ENCODE measurements around the gene SH3TC1. TPM values are rescaled to one million over a fixed set of nuclear protein-coding genes. Genes with fewer than 3 reads are reported as not detected.
A peak's percentile ranks its signal among the peaks of the same experiment; 100 is the strongest.

The SH3TC1 gene
- total and polyA plus RNA-seq, 2 of the 8 experiments (the other 6 are each of a cell fraction or from before 2014, with no cell fraction given), result 0.15 TPM; not detected in 1

- Histone ChIP-seq H3K4me1 (replicated peaks in 1 of 4; ENCODE audit: control insufficient read depth in 3 of 4, insufficient read depth in 4 of 4, low read length in 3 of 4) (peaks cover 0 to 2% (median 0%) of the 10 kb centered on the region in 4 experiments; a peak in 3 of 7 replicates), H3K79me1 (ENCODE audit: low read depth, low read length) (no peaks in the 10 kb centered on the region), H3K36me3 (ENCODE audit: control insufficient read depth in 2 of 4, insufficient read depth in 4 of 4, low read length in 3 of 4) (no peaks in the 10 kb centered on the region), H2BK15ac (ENCODE audit: low read length) (no peak overlapping the region), H2BK120ac (replicated peaks; ENCODE audit: low read depth, low read length) (no peak overlapping the region), H3K4ac (replicated peaks; ENCODE audit: insufficient read length, low read depth, low read length) (no peak overlapping the region), H4K20me1 (replicated peaks in 1 of 2; ENCODE audit: control insufficient read depth in 1 of 2, insufficient read depth in 2 of 2, low read length in 2 of 2) (peaks cover 0 to 1% of the 10 kb centered on the region in 2 experiments), H3K79me2 (ENCODE audit: control insufficient read depth in 1 of 2, insufficient read depth in 2 of 2, low read length in 2 of 2) (no peaks in the 10 kb centered on the region), H2BK12ac (ENCODE audit: low read depth, low read length) (no peak overlapping the region), H2BK5ac (ENCODE audit: low read depth, low read length) (0 out of 2 replicates have a peak overlapping the region, but pooled peaks have one; percentile 24), H3K23ac (ENCODE audit: insufficient read length) (no peak overlapping the region), H3K4me2 (ENCODE audit: insufficient read depth in 1 of 2, low read depth in 2 of 2, low read length in 2 of 2) (no peak overlapping the region), H3K56ac (replicated peaks; ENCODE audit: insufficient read length, low read depth, low read length) (no peak overlapping the region), H4K5ac (ENCODE audit: insufficient read length, low read depth, low read length) (no peak overlapping the region), H3K4me3 (ENCODE audit: extremely low read depth in 1 of 4, insufficient read depth in 2 of 4, low read depth in 3 of 4, low read length in 4 of 4) (no peak overlapping the region), H3K18ac (ENCODE audit: extremely low read depth, low read length) (no peak overlapping the region), H3K9me3 (ENCODE audit: insufficient read depth in 2 of 2, low read depth in 1 of 2, low read length in 1 of 2) (no peaks in the 10 kb centered on the region), H3K9ac (replicated peaks in 1 of 4; ENCODE audit: extremely low read depth in 1 of 4, low read depth in 3 of 4, low read length in 3 of 4) (no peak overlapping the region), H2BK20ac (ENCODE audit: low read length) (no peak overlapping the region), H3K23me2 (ENCODE audit: low read depth, low read length) (peaks cover 4% of the 10 kb centered on the region; the same call in 1 of the 2 replicates), H2AK5ac (ENCODE audit: low read depth, low read length) (0 out of 2 replicates have a peak overlapping the region, but pooled peaks have one; percentile 13), H3K27ac (ENCODE audit: low read depth, low read length) (no peak overlapping the region), H4K91ac (replicated peaks; ENCODE audit: insufficient read length, low read length) (no peak overlapping the region), H4K8ac (ENCODE audit: extremely low read depth, insufficient read depth, low read length) (no peak overlapping the region; the same call in none of the 2 replicates), H3K27me3 (replicated peaks in 1 of 4; ENCODE audit: control insufficient read depth in 3 of 4, extremely low read depth in 1 of 4, insufficient read depth in 3 of 4, low read length in 3 of 4) (peaks cover 7 to 28% (median 20%) of the 10 kb centered on the region in 4 experiments; a peak in 6 of 7 replicates), H3K14ac (ENCODE audit: insufficient read length) (no peak overlapping the region), H2AFZ (ENCODE audit: low read length) (no peak overlapping the region)
- ChIA-PET CTCF (ENCODE audit: partially characterized antibody) (interaction anchor here (0.5 to 1.8 kb wide), 5 partner anchors 31 to 198 kb away, joined by 3 to 6 read pairs (median 4); no protein-coding TSS in a partner anchor), POLR2A (ENCODE audit: partially characterized antibody) (no interaction called here)
- DNase-seq (ENCODE audit: low read depth in 1 of 2, low spot score in 2 of 2) (no peak), FAIRE-seq (no peak)
- WGBS, 2 experiments (ENCODE audit: extremely low coverage in 1 of 2, insufficient coverage in 1 of 2, insufficient read length in 1 of 2, insufficient replicate concordance in 2 of 2, low coverage in 1 of 2, low lambda C conversion rate in 2 of 2, missing lambda C conversion rate in 1 of 2), result 86% methylated on average over 30 of the region's 30 CpGs; no CpG with 5 or more reads in 1 of the 2 experiments
- TF ChIP-seq TAF7 (optimal IDR thresholded peaks at IDR 0.05; ENCODE audit: borderline replicate concordance, low read depth, low read length) (no peak), RNF2 (IDR thresholded peaks at IDR 0.05; ENCODE audit: borderline replicate concordance, low read depth, low read length, missing control alignments, poor library complexity, severe bottlenecking) (no peak), KDM4A (IDR thresholded peaks at IDR 0.05; ENCODE audit: low read depth, low read length, severe bottlenecking) (no peak), GTF2F1 (IDR thresholded peaks at IDR 0.05; ENCODE audit: borderline replicate concordance, low read depth, low read length) (no peak), POLR2A (IDR thresholded peaks at IDR 0.05; ENCODE audit: control extremely low read depth in 1 of 2, low read depth in 2 of 2, low read length in 2 of 2) (no peak)
Measured at GRCh38 chr4:8272472-8273428, 73.7 kb downstream of the SH3TC1 start.
